Measurements from ENCODE around the gene PDGFB.

The PDGFB gene

DNA sequence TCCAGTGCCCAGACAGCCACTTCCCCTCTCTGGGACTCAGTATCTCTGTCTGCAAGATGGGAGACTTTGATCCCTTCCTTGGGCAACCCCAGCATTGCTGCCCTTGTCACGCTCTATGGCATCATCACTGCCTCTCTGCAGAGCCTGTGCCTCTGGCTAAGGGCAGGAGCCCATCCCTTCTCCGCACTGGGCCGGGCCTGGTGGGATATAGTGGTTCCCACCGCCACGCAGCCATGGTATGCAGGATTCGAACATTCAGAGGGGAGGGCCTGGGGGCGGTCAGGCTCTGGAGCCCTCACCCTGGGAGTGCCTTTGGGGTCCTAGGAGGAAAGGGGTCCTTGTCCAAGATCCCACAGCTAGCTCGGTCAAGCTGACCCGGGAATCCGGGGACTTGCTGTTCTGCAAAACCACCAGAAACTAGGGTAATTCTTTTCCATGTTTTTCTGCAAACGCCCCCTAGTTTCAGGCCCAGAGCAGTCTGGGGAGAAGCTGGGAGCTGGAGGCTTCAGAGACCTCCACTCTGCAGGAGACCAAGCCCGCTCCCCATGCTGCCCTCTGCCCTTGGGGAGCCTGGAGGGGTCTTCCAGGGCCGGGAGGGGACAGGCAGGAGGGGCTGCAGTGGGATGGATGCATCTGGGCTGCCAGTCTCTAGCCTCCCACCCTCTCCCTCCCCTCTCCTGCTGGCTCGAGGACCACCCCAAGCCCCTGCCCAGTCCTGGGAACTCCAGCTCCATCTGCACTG is 67.9 kb downstream of the PDGFB start:
- Histone ChIP-seq H3K36me3 (ENCODE audit: control insufficient read depth, insufficient read depth, low read length) (no peaks in the 10 kb centered on the region), H3K27me3 (replicated peaks; ENCODE audit: control insufficient read depth, insufficient read depth, low read length) (no peaks in the 10 kb centered on the region), H3K4me3 (replicated peaks; ENCODE audit: low read depth, low read length) (no peak overlapping the region)
- no peak for TF ChIP-seq CTCF (IDR thresholded peaks at IDR 0.05; ENCODE audit: insufficient read depth, low read length, poor library complexity, severe bottlenecking)
- no peak for DNase-seq (ENCODE audit: extremely low read depth, insufficient read length)

DNA sequence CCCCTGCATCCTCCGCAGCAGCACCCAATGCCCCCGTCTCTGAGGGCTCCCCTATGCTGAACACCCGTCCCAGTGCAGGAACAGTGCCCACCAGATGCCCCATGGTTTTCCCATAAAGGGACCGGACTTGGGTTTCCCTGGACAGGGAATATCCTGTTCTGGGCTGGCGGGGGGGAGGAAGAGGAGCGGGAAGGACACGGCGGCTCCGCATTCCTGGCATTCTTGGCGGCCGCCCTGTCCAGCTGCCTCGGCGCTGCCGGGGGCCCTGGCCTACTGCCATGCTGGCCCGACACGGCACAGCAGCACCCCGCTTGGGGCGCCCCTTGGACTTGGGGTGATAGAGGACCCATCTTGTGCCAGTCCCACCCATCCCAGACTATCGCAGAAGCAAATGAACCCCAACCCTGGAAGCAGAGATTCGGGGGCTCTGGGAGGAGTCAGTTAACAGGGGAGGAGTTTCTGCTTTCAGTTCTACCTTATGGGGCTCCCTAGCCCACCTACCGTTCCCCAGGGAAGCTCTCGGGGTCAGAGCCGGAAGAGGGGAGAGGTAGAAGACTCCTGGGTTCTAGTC is 68.6 kb downstream of the PDGFB start:
- Histone ChIP-seq H3K27me3 (replicated peaks; ENCODE audit: control insufficient read depth, insufficient read depth, low read length) (no peaks in the 10 kb centered on the region), H3K4me3 (replicated peaks; ENCODE audit: low read depth, low read length) (no peak overlapping the region), H3K36me3 (ENCODE audit: control insufficient read depth, insufficient read depth, low read length) (no peaks in the 10 kb centered on the region)
- no peak for TF ChIP-seq CTCF (IDR thresholded peaks at IDR 0.05; ENCODE audit: insufficient read depth, low read length, poor library complexity, severe bottlenecking)
- DNase-seq (ENCODE audit: extremely low read depth, insufficient read length), result no peak

- no peak for DNase-seq (ENCODE audit: extremely low read depth, insufficient read length)
- H3K4me3 ChIP-seq (replicated peaks; ENCODE audit: low read depth, low read length), result no peak overlapping the region
- H3K27me3 ChIP-seq (replicated peaks; ENCODE audit: control insufficient read depth, insufficient read depth, low read length), result no peaks in the 10 kb centered on the region
- no peaks in the 10 kb centered on the region for H3K36me3 ChIP-seq (ENCODE audit: control insufficient read depth, insufficient read depth, low read length)
- TF ChIP-seq CTCF (IDR thresholded peaks at IDR 0.05; ENCODE audit: insufficient read depth, low read length, poor library complexity, severe bottlenecking), result no peak
Measured at GRCh38 chr22:39175353-39176142, 69.2 kb downstream of the PDGFB start.

- no peak for TF ChIP-seq CTCF (IDR thresholded peaks at IDR 0.05; ENCODE audit: insufficient read depth, low read length, poor library complexity, severe bottlenecking)
- no peak for DNase-seq (ENCODE audit: extremely low read depth, insufficient read length)
- Histone ChIP-seq H3K4me3 (replicated peaks; ENCODE audit: low read depth, low read length) (no peak overlapping the region), H3K27me3 (replicated peaks; ENCODE audit: control insufficient read depth, insufficient read depth, low read length) (no peaks in the 10 kb centered on the region), H3K36me3 (ENCODE audit: control insufficient read depth, insufficient read depth, low read length) (no peaks in the 10 kb centered on the region)
Measured at GRCh38 chr22:39174498-39175352, 70.1 kb downstream of the PDGFB start.

DNA sequence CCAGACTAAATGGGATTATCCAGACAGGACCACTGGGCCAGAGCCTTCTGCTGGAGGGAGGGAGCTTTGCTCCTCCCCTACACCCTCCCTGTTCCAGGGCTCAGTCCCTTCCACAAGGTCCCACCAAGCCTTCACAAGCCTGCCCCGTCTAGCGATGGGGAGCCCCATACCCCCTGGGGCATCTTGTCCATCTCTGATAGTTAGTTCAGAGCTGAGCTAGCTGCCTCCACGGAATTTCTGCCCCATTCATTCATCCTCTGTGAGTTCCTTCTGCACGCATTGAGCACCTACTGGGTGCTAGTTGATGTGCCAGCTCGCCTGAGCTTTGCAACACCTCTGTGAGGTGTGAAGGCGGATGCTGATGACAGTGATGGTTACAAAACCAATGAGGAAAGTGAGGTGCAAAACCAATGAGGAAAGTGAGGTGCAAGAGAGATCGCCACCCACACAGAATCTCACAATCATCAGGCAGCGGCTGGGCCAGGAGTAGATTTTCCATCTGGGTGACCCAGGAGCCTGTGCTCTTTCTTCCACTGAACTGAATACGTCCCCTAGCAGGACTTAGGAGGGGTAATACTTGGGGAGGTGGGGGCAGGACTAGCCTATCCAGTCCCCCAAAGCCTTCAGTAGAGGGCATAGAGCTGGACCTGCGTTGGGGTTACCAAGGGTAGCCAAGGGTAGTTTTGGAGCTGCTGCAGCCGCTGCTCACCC is 70.8 kb downstream of the PDGFB start:
- H3K27me3 ChIP-seq (replicated peaks; ENCODE audit: control insufficient read depth, insufficient read depth, low read length), result no peaks in the 10 kb centered on the region
- no peak overlapping the region for H3K4me3 ChIP-seq (replicated peaks; ENCODE audit: low read depth, low read length)
- no peaks in the 10 kb centered on the region for H3K36me3 ChIP-seq (ENCODE audit: control insufficient read depth, insufficient read depth, low read length)
- no peak for TF ChIP-seq CTCF (IDR thresholded peaks at IDR 0.05; ENCODE audit: insufficient read depth, low read length, poor library complexity, severe bottlenecking)
- DNase-seq (ENCODE audit: extremely low read depth, insufficient read length), result no peak
